ENCODE data around the gene TNFSF10.
"Not testable (repeated sequence)": the region's sequence is repeated elsewhere in the genome, so short reads cannot be mapped to it uniquely, and the experiment has no call there.

The TNFSF10 gene

GRCh38 chr3:172522871-172523818, at the start of gene TNFSF10:
Gene TNFSF10 (minus strand): TSS chr3:172523430. CDS start chr3:172523384, 46 bp downstream.
- no peak for DNase-seq (ENCODE audit: low spot score)

- DNase-seq (ENCODE audit: low spot score): no peak
Measured at GRCh38 chr3:172569128-172570008, 46.1 kb upstream of the TNFSF10 start.

- DNase-seq (ENCODE audit: low spot score): no peak
Measured at GRCh38 chr3:172568701-172569100, 45.5 kb upstream of the TNFSF10 start.

GRCh38 chr3:172566785-172567184, 43.6 kb upstream of the TNFSF10 start:
- not testable (repeated sequence) for DNase-seq (ENCODE audit: low spot score)

GRCh38 chr3:172564499-172564898, 41.3 kb upstream of the TNFSF10 start:
- DNase-seq (ENCODE audit: low spot score): no peak

- DNase-seq (ENCODE audit: low spot score): no peak
Measured at GRCh38 chr3:172562871-172563865, 39.9 kb upstream of the TNFSF10 start.

GRCh38 chr3:172561897-172562640, 38.8 kb upstream of the TNFSF10 start:
- DNase-seq (ENCODE audit: low spot score): no peak

- DNase-seq (ENCODE audit: low spot score): no peak
Measured at GRCh38 chr3:172560586-172560985, 37.4 kb upstream of the TNFSF10 start.

- DNase-seq (ENCODE audit: low spot score): no peak
Measured at GRCh38 chr3:172560026-172560425, 36.8 kb upstream of the TNFSF10 start.

- no peak for DNase-seq (ENCODE audit: low spot score)
Measured at GRCh38 chr3:172559020-172559419, 35.8 kb upstream of the TNFSF10 start.

- DNase-seq (ENCODE audit: low spot score): no peak
Measured at GRCh38 chr3:172557515-172558220, 34.4 kb upstream of the TNFSF10 start.

- no peak for DNase-seq (ENCODE audit: low spot score)
Measured at GRCh38 chr3:172553526-172554252, 30.5 kb upstream of the TNFSF10 start.

GRCh38 chr3:172552607-172553006, 29.4 kb upstream of the TNFSF10 start:
- no peak for DNase-seq (ENCODE audit: low spot score)

GRCh38 chr3:172551874-172552273, 28.6 kb upstream of the TNFSF10 start:
- DNase-seq (ENCODE audit: low spot score): no peak

GRCh38 chr3:172550347-172550943, 27.2 kb upstream of the TNFSF10 start:
- no peak for DNase-seq (ENCODE audit: low spot score)

GRCh38 chr3:172549144-172549543, 25.9 kb upstream of the TNFSF10 start:
- DNase-seq (ENCODE audit: low spot score): no peak

- no peak for DNase-seq (ENCODE audit: low spot score)
Measured at GRCh38 chr3:172546628-172547214, 23.5 kb upstream of the TNFSF10 start.

- no peak for DNase-seq (ENCODE audit: low spot score)
Measured at GRCh38 chr3:172546105-172546504, 22.9 kb upstream of the TNFSF10 start.

GRCh38 chr3:172544404-172544803, 21.2 kb upstream of the TNFSF10 start:
- no peak for DNase-seq (ENCODE audit: low spot score)

All from ecto neural progenitor cell (in vitro differentiated cells).